DMS153 (cell line): ENCODE measurements around the gene ZSWIM5.
"Not testable (repeated sequence)": the region's sequence is repeated elsewhere in the genome, so short reads cannot be mapped to it uniquely, and the experiment has no call there.

Experiments
- DNase-seq: peaks from one replicate; lab custom pipeline; 2025; lab: John Stamatoyannopoulos, UW

Gene ZSWIM5

GRCh38 chr1:45136984-45137383 is 69.4 kb downstream of the ZSWIM5 start:
- no peak for DNase-seq

GRCh38 chr1:45135316-45135715 is 71.1 kb downstream of the ZSWIM5 start:
- DNase-seq, result no peak

GRCh38 chr1:45134461-45134873 is 71.9 kb downstream of the ZSWIM5 start:
- no peak for DNase-seq

DNA sequence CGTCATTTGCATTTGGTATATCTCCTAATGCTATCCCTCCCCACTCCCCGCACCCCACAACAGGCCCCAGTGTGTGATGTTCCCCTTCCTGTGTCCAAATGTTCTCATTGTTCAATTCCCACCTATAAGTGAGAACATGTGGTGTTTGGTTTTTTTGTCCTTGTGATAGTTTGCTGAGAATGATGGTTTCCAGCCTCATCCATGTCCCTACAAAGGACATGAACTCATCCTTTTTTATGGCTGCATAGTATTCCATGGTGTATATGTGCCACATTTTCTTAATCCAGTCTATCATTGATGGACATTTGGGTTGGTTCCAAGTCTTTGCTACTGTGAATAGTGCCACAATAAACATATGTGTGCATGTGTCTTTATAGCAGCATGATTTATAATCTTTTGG is 73.7 kb downstream of the ZSWIM5 start:
- DNase-seq, result not testable (repeated sequence)

- DNase-seq, result no peak
Measured at GRCh38 chr1:45123358-45123757, 83.0 kb downstream of the ZSWIM5 start.

GRCh38 chr1:45122724-45123123 is 83.7 kb downstream of the ZSWIM5 start:
- no peak for DNase-seq

GRCh38 chr1:45117766-45118165 is 88.6 kb downstream of the ZSWIM5 start:
- no peak for DNase-seq

- no peak for DNase-seq
Measured at GRCh38 chr1:45116820-45117219, 89.6 kb downstream of the ZSWIM5 start.

- no peak for DNase-seq
Measured at GRCh38 chr1:45116340-45116739, 90.1 kb downstream of the ZSWIM5 start.

DNA sequence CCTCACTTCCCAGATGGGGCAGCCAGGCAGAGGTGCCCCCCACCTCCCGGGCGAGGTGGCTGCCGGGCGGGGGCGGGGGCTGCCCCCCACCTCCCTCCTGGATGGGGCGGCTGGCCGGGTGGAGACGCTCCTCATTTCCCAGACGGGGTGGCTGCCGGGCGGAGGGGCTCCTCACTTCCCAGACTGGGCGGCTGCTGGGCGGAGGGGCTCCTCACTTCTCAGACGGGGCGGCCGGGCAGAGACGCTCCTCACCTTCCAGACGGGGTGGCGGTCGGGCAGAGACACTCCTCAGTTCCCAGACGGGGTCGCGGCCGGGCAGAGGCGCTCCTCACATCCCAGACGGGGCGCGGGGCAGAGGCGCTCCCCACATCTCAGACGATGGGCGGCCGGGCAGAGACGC is 91.2 kb downstream of the ZSWIM5 start:
- DNase-seq, result not testable (repeated sequence)

- no peak for DNase-seq
Measured at GRCh38 chr1:45112661-45113060, 93.7 kb downstream of the ZSWIM5 start.

DNA sequence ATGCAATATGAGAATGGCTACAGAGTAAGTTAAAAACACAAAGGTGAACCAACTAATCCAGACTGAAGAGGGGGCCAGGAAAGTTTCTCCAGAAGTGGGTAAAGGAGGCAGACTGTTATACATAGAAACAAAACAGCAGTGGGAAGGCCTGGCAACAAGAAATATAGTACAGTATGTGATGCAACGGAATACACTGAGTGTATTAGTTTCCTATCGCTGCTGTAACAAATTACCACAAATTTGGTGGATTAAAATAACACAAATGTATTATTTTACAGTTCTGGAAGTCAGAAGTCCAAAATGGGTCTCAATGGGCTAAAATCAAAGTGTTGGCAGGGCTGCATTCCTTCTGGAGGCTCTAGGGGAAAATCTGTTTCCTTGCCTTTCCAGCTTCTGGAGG is 95.2 kb downstream of the ZSWIM5 start:
- DNase-seq, result no peak

DNA sequence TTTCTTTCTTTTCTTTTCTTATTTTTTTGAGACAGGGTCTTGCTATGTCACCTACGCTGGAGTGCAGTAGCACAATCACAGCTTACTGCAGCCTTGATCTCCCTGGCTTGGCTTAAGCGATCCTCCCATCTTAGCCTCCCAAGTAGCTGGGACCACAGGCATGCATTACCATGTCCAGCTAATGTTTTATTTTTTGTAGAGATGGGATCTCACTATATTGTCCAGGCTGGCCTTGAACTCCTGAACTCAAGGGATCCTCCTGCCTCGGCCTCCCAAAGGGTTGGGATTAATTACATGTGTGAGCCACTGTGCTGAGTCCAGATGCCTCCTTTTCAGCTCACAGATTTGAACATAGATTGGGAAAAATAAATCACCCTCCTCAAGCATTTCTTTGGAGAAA is 98.6 kb downstream of the ZSWIM5 start:
- no peak for DNase-seq

DNA sequence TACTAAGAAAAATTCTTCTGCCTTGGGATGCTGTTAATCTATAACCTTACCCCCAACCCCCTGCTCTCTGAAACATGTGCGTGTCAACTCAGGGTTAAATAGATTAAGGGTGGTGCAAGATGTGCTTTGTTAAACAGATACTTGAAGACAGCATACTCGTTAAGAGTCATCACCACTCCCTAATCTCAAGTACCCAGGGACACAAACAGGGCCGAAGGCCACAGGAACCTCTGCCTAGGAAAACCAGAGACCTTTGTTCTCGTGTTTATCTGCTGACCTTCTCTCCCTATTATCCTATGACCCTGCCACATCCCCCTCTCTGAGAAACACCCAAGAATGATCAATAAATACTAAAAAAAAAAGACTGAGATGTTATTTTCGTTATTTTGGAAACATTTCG is 99.5 kb downstream of the ZSWIM5 start:
- DNase-seq, result not testable (repeated sequence)

DNA sequence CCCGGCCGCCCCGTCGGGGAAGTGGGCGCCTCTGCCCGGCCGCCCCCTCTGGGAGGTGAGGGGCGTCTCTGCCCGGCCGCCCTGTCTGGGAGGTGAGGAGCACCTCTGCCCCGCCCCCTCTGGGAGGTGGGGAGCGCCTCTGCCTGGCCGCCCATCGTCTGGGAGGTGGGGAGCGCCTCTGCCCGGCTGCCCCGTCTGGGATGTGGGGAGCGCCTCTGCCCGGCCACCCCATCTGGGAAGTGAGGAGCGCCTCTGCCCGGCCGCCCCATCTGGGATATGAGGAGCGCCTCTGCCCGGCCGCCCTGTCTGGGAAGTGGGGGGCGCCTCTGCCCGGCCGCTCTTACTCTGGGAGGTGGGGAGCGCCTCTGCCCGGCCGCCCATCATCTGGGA is 100.3 kb downstream of the ZSWIM5 start:
- DNase-seq, result not testable (repeated sequence)

- DNase-seq, result not testable (repeated sequence)
Measured at GRCh38 chr1:45105486-45106155, 100.8 kb downstream of the ZSWIM5 start.

GRCh38 chr1:45103534-45103933 is 102.9 kb downstream of the ZSWIM5 start:
- no peak for DNase-seq

DNA sequence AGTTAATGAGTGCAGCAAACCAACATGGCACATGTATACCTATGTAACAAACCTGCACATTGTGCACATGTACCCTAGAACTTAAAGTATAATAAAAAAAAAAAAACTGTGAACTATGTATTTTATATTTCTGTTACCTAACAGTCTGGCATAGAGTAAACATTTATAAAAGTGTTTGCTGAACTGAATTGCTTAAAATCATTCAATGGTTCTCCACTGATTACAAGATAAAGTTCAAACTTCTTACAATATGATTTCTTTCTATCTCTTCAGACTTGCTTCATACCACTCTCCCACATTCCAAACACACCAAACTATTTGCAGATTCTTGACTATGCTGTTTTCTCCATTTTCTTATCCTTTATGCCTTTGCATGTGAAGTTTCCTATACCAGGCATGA is 104.5 kb downstream of the ZSWIM5 start:
- DNase-seq, result no peak

GRCh38 chr1:45101528-45101927 is 104.9 kb downstream of the ZSWIM5 start:
- not testable (repeated sequence) for DNase-seq

GRCh38 chr1:45097944-45098343 is 108.5 kb downstream of the ZSWIM5 start:
- no peak for DNase-seq

DNA sequence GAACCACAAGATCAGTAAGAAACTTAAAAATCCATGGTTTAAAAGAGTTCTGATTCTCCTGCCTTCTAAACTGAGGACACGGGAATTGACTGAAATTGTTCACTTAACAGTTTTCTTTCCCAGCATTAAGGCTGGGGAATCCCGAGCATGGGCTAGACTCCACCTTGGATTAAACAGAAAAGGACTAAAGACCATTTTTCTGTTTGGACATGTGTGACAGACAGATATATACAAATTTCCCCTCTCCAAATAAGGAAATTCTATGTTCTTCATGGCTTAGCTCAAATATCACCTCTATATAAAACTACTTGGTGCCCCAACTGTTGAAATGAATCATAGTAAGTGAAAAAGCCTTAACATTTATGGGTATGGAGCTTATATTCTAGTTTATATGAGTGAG is 109.3 kb downstream of the ZSWIM5 start:
- no peak for DNase-seq

DNA sequence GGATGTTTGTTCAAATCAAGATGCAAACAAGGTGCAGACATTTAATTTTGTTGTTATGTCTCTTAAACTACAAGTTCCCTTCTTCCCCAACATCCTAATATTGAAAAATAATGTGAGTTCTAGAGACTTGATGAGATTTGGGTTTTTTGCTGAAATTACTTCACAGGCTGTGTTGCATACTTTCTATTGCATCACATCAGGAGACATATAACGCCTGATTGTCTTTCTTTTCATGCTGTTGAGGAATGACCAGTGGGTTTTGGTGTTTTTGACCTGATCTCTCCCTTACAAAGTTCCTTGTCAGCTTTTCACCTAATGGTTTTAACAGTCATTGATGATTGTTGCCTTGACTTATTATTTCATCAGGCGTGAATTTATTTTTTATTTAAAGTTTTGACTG is 111.0 kb downstream of the ZSWIM5 start:
- no peak for DNase-seq

DNA sequence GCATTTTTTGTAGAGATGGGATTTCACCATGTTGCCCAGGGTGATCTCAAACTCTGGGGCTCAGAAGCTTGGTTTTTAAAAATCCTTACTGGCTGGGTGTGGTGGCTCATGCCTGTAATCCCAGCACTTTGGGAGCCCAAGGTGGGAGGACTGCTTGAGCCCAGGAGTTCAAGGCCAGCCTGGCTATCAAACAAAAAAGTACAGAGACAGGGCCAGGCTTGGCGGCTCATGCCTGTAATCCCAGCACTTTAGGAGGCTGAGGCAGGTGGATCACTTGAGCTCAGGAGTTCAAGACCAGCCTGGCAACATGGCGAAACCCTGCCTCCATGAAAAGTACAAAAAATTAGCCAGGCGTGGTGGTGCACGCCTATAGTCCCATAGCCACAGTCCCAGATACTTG is 112.0 kb downstream of the ZSWIM5 start:
- DNase-seq, result not testable (repeated sequence)

DNA sequence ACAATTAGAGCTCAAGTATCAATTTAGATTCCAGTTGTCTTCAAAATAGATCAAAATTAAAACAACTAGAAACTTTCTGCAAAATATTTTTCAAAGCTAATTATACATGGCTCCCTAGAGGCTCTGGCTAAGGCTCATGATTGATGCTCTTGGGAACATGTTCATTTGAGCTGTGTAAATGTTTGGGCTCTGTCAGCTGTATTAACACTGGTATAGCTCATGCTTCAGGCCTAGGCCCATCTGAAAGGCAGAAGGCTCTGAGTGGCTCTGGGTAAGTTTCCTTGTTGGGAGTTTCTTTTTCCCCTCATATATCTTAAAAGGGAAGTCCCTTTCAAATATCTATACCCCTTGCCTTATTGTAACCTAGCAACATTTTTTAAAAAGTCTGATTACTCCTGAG is 113.1 kb downstream of the ZSWIM5 start:
- DNase-seq, result no peak
